ENCODE measurements around the gene EHMT1.
"Not testable (repeated sequence)": the region's sequence is repeated elsewhere in the genome, so short reads cannot be mapped to it uniquely, and the experiment has no call there.

The EHMT1 gene

DNA sequence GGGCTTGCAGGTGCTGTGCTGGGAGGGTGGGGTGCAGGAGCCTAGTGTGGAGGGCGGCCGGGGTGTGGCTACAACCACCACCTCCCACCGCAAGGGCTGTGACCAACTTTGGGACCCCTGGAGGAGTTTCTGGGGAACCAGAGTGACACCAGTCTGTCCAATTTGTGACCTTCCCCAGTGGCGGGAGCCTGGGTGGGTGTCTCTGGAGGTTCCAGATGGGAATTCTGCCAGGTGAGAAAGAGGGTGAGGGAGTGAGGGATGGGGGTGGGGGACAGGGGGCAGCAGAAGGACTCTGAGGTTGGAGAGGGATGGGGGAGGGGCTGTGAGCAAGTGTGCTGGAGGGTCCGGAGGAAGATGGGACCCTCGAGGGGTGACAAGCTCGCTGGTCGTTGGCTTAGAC, 254.6 kb downstream of the EHMT1 start:
- no peak for DNase-seq (ENCODE audit: low spot score)

DNA sequence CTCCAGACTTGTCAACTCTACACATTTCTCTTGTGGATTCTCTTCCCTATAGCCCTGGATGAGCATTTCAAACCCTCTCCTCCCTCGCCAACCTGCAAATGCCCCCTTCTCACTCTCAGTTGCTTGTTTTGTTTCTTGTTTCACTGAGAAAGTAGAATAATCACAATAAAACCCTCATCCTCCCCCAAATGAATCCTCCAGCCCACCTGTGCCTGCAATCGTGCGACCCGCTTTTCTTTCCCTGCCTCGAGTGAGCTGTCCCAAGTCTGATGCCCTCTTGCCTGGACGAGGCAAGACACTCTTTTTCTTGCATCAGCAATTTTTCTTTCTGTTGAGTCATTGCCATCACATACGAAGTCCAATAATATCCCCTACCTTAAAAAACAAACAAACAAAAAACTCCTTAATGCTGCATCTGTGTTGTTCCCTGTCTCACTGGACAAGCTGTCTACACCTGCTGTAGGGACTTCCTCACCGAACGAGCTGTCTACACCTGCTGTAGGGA, 255.1 kb downstream of the EHMT1 start:
- no peak for DNase-seq (ENCODE audit: low spot score)

DNA sequence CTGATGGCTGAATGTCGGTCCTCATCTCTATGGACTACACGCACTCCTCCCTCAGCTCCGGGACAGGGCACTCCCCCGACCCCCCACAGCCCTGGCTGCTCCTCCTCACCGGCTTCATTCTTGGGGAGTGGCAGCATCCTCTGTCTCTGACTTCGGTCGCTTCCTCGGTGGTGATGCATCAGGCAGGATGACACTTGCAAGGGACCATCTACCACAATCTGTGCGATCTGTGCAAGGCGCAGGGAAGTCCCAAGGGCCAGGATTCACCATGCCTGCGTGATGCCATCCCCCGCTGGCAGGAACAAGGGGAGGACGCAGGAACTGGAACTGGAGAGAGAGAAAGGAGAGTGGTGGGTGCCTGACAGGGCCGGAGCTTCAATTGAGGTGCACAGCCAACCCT, 256.5 kb downstream of the EHMT1 start:
- DNase-seq (ENCODE audit: low spot score) = no peak

DNA sequence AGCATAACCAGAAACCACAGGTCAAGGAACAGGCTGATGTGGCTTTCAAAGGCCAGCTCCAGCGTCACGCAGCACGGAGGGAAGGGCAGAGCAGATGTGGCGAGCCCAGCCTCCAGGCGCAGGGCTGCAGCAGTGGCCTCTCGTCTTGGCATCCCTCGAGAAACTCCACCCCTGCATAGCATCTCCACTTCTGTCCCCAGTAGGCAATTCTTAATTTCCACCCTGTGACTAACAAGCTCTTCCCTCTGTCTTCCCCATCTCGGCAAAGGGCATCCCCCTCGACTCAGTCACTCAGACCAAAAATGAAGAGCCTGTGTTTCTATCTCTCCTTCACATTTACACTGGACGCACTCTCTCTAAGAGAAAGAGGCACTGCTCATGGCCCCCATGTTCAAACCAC, 257.0 kb downstream of the EHMT1 start:
- no peak for DNase-seq (ENCODE audit: low spot score)

DNA sequence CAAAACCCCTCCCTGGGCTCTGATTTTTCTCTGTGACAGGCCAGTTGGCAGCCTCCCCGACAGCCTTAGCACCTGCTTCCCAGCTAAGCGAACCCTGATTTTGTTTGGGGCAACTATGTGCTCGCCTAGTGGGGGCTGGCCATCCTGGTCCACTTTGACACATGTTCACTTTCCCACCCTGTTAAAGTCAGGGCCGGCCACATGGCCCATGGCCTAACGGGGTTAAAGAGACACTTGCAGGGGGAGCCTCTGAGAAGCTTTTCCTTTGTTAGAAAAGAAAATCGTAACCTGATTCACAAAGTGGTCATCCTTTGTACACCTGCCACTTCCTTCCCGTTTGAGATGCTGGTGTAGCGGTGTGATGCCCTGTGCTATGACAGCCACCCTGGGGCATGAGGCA, 257.5 kb downstream of the EHMT1 start:
- DNase-seq (ENCODE audit: low spot score) = no peak

DNA sequence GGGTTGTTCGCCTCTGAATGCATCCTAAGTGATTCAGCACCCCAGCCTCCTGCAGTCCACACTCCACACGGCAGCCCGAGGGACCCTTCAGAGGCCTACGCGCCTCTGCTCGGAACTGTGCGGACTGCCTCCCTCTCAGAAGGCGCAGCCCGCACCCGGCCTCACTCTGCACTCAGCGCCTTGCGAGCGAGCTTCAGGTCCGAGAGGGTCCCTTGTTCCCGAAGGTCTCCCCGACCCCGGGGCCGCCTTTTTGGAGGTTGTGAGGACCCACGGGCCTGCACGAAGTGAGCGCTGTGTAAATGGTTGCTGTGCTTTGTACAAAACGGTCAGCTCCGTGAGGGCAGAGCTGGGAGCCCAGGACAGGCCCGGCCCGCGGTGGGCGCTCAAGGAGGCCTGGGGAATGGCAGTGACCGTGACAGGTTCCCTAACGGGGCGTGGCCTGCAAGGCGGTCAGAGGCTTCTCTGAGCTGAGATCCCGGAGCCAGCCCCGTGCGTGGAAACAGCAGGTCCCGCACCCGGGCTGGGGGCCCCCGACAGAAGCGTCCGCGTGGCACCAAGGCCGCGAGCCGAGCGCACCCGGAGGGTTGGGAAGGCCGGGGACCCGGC, 258.1 kb downstream of the EHMT1 start:
- no peak for DNase-seq (ENCODE audit: low spot score)

DNA sequence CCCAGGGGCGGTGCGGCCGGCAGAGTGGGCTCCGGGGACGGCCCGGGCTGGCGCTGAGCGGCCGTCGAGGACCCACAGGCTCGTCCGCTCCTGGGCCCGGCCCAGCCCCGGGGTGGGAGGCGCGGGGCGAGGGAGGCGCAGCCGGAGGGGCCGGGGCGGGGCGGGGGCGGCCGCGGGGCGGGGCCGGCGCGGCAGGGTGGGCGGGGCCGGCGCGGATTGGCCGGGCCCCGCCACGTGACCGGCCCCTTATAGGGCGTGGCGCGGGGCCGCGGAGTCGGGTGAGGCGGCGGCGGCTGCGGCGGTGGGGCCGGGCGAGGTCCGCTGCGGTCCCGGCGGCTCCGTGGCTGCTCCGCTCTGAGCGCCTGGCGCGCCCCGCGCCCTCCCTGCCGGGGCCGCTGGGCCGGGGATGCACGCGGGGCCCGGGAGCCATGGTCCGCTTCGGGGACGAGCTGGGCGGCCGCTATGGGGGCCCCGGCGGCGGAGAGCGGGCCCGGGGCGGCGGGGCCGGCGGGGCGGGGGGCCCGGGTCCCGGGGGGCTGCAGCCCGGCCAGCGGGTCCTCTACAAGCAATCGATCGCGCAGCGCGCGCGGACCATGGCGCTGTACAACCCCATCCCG, 258.8 kb downstream of the EHMT1 start, which contains the start of gene CACNA1B:
Gene CACNA1B, plus strand, starts transcription at position 277 of the 617 bp plus-strand sequence. Its CDS starts 152 bp downstream, at position 429.
- DNase-seq (ENCODE audit: low spot score) = not testable (repeated sequence)

DNA sequence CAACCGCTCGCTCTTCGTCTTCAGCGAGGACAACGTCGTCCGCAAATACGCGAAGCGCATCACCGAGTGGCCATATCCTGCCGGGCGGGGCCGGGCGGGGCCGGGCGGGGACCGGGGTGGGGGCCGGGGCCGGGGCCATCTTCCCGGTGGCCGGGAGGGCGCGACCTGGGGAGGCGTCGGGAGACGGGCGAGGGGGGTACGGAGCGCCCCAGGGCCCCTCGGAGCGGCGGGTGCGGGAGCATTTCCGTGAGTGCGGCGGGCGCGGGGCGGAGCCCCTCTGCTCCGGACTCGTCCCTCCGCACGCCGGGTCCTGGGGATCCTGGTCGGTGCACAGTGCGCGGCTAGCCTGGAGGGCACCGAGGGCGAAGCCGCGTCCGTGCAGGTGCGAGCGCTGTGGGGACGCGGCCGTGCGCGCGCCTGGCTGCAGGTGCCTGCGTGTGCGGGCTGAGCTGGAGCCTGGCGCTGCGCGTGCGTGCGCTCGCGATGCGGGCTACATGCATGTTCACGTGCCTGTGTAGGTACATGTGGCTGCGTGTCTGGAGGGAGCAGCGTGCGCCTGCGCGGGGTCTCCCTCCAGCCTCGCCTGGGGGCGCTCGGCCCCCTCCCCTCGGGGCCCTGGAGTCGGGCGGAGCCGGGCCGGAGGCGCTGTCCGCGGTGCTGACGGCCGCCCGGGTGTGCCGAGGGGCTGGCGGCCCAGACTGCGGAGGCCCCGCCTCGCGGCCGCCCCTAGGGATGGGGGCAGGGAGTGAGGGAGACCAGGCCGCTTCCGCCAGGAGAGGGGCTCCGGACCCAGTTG, 259.5 kb downstream of the EHMT1 start:
- no peak for DNase-seq (ENCODE audit: low spot score)

DNA sequence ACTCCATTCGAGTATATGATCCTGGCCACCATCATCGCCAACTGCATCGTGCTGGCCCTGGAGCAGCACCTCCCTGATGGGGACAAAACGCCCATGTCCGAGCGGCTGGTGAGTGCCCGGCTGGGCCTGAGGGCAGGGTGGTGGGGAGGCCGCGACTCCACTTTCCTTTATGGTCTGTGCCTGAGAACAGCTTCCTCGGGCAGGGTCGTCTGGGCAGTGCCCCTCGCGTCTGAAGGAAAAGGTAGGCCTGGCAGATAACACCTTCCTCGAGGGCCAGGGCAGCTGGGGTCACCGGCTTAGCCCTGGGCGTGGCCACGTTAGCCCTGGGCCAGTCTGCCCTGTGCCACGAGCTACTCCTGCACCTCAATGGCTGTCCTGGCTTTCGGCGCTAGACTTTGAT, 260.2 kb downstream of the EHMT1 start:
- DNase-seq (ENCODE audit: low spot score) = no peak

DNA sequence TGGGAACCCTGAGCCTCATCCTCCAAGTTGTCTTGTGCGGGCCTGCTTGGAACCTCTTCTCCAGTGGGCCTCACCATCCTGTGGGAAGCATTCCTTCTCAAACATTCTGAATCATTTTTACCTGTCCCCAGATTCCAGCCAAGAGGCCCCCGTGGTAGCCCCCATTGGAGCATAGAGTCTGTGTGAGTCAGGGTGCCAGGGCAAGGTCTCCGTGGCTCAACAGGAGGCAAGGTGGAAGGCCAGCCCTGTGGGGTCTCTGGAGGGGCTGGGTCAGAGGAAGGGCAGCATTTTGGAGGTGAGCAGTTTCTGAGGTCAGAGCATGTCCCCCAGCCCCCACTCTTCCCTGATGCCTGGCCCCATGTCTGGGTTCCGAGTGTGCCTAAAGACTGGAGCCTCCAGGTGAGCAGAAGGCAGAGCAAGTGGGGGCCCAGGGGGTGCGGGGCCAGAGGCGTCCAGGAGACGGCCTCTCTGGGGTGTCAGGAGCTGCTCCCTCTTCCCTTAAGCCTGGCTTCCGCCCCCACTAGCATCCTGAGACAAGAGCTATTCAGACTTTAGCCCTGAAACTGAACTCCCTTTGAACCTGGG, 260.9 kb downstream of the EHMT1 start:
- no peak for DNase-seq (ENCODE audit: low spot score)

DNA sequence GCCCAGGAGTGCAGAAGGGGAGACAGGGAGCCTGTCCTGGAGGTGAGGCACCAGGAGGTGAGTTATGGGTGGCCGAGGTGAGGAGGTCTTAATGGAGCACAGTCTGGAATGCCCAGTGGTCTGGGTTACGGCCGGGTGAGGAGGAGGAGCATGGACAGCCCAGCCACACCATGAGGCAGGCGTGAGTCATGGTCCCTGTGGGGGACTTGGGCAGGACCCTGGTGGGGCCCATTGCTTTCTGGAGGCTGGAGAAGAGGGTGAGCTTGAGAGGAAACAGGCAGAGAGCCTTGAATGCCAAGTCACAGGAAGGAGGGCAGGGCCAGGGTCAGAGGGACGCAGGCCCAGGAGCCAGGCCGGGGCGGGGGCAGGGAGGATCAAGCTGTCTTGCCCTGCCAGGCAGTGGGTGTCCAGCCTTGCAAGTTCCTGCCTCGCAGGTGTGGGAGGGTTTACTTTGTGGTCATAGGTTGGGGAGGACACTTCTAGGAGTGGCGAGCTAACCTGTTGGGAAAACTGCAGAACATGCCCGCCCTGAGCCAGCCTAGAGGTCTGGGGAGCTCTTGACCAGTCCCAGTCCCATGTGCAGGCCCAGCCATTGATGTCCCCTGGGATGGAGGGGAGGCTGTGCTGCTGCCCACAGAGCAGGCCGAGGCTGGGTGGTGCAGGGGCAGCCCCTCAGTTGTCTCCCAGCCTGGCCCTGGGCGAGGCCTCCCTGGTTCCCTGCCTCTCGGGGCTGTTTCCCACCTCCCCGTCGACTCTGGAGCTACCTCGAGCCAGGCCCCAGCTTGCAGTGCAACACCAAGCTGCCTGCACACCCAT, 261.6 kb downstream of the EHMT1 start:
- no peak for DNase-seq (ENCODE audit: low spot score)

DNA sequence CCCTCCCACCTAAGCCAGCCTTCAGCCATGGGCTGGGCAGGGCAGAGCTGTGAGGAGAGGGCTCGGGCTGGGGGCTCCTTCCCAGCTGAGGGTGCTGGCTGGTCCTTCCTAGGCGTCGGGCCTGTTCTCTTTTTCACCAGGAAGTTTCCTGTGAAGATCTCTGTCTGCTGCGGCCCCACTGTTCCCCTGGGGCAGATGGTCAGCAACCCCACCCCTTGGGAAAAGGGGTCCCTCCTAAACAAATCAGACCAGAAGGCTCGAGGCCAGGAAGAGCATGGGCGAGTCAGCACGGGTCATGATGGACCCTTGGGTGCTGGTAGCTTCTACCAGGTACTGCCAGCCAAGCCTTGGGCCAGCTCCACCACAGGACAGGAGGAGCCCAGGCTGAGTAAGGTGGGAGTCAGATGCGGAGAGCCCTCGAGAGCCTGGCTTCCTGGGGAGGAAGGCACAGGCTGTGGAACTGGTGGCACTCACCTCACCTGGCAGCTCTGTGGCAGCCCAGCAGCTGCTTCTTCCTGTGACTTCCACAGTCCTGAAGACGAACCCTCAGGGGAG, 262.2 kb downstream of the EHMT1 start:
- no peak for DNase-seq (ENCODE audit: low spot score)

DNA sequence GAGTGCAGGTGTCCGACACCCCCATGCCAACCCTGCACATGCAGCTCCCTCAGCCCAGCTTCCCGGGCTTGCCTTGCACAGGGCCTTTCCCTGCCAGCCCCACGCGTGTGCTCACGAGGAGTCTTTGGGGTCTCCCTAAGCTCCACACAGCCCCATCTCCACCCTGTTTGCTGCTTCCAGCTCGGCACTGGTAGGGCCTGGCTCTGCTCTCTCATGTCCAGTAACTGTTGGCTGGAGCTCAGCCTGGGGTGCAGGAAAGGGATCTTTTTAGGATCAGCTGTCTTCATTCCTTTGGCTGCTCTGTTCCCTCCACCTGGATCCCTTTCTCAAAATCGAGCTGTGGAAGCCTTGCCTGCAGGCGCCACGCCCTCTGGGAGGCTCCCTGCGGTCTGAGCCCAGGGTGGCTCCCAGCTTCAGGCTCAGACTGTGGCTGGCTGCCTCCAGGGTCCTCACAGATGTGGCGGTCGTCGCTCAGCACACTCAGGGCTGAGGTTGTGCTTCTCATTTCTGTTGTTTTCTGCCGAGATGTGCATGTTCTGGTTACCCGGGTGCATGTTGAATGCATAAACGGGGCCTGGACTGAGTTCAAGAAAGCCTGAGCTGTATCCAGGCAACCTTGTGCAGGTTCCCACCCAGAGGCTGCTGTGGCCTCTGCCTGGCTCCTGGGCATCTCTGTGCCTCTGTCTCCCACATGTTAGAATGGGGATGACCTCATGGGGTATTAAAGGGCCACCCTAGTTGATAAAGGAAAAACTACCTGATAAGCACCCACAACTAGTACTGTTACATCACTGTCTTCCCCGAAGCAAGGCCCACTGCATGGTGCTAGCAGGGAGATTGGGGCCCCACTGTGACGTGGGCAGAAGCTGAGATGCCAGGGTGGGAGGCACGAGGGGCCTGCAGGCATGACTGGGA, 263.0 kb downstream of the EHMT1 start:
- DNase-seq (ENCODE audit: low spot score) = no peak

DNA sequence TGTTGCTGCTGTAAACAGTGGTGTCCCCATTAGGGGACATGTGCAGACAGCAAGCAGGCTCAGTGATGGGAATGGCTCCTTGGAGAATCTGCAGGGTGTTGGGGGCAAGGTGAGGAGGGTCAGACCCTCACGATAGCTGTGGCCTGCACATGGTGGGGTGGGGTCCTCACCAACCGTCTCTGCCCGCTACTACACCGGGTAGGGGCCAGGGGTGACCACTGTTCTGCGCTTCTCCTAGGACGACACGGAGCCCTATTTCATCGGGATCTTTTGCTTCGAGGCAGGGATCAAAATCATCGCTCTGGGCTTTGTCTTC, 263.7 kb downstream of the EHMT1 start:
- DNase-seq (ENCODE audit: low spot score) = no peak

DNA sequence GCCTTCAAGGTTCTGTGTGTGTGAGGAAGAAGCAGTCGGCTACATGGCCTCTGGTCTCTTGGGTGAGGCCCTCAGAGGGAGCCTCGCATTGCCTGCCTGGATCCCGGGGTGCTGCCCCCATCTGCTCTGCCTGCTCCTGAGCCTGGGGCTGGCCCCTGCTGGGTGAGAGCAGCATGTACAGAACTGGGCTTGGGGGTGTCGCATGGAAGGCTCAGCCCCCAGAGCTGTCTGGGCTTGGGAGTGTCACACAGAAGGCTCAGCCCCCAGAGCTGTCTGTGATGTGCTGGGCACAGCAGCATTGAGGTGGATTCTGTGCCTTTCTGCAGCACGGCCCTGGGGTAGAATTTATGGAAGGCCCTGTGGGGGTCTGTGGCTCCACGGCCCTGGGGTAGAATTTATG, 265.2 kb downstream of the EHMT1 start:
- DNase-seq (ENCODE audit: low spot score) = not testable (repeated sequence)

DNA sequence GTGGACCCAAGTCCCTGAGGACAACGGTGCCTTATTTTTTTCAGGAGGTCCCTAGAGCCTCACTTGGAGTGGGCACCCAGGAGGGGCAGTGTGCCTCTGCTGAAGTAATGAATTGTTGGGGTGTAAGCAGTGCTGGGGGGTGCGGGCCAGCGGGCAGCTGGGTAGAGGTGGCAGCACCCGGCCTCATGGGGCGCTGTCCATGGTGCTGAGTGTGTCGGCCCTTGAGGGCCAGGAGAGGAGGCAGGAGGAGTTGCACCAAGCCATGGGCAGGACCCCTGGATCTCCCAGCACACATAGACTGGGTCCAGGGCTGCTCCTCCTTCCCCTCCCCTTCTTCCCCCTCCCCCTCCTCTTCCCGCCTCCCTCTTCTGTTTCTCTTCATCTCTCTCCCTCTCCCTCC, 265.7 kb downstream of the EHMT1 start:
- DNase-seq (ENCODE audit: low spot score) = not testable (repeated sequence)

DNA sequence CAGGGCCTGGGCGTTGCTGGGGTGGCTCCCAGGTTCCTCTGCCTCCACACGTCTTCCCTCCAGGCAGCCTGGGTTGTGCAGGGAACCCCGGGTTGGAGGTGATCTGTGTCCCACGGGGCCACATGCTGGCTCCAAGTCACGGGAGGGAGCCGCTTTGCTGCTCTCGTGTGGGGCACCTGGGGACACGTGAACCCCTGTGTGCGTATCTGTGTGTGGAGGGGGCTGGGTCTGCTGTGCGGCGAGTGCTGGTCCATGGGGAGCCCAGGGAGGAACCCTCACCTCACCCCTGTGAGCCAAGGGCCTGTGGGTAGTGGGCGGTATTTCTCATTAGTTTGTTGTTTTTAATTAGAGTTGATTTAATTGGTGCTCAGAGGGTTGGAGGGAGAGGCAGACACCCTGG, 266.3 kb downstream of the EHMT1 start:
- not testable (repeated sequence) for DNase-seq (ENCODE audit: low spot score)
